Stimulated activated CD4-positive, alpha-beta T cell treated with anti-CD3 and anti-CD28 coated beads, Interleukin-1b, Interleukin-23, amount 100 ng/mL, for 48 hours (primary cell): ENCODE measurements around the gene XPR1.
A peak's percentile ranks its signal among the peaks of the same experiment; 100 is the strongest.

Source experiments
- DNase-seq: peaks from one replicate; pipeline ENCODE4 v3.0.0-alpha.2; 2020

The XPR1 gene

GRCh38 chr1:180615493-180616290, 16.1 kb upstream of the XPR1 start:
- DNase-seq = no peak

- DNase-seq = no peak
Observed at GRCh38 chr1:180616439-180616838, 15.4 kb upstream of the XPR1 start.

- no peak for DNase-seq
Observed at GRCh38 chr1:180617774-180618395, 13.9 kb upstream of the XPR1 start.

GRCh38 chr1:180620581-180620980, 11.2 kb upstream of the XPR1 start:
- no peak for DNase-seq

GRCh38 chr1:180622658-180623508, 8.9 kb upstream of the XPR1 start:
- no peak for DNase-seq

GRCh38 chr1:180623579-180624347, 8.1 kb upstream of the XPR1 start:
- DNase-seq = no peak

GRCh38 chr1:180626711-180627110, 5.1 kb upstream of the XPR1 start:
- no peak for DNase-seq

- no peak for DNase-seq
Observed at GRCh38 chr1:180627411-180627810, 4.4 kb upstream of the XPR1 start.

- no peak for DNase-seq
Observed at GRCh38 chr1:180628646-180629045, 3.2 kb upstream of the XPR1 start.

- no peak for DNase-seq
Observed at GRCh38 chr1:180630408-180631193, 1.2 kb upstream of the XPR1 start.

- no peak for DNase-seq
Observed at GRCh38 chr1:180631194-180631765, 542 bp upstream of the XPR1 start.

- peak; percentile 60 for DNase-seq
Observed at GRCh38 chr1:180632326-180633056, 669 bp downstream of the XPR1 start.

GRCh38 chr1:180633057-180634056, 1.5 kb downstream of the XPR1 start:
- DNase-seq = no peak

GRCh38 chr1:180636138-180636537, 4.3 kb downstream of the XPR1 start:
- no peak for DNase-seq

- DNase-seq = no peak
Observed at GRCh38 chr1:180639871-180640270, 8.0 kb downstream of the XPR1 start.

- no peak for DNase-seq
Observed at GRCh38 chr1:180640531-180640949, 8.7 kb downstream of the XPR1 start.

- no peak for DNase-seq
Observed at GRCh38 chr1:180641662-180642061, 9.8 kb downstream of the XPR1 start.

- DNase-seq = no peak
Observed at GRCh38 chr1:180642781-180643180, 11.0 kb downstream of the XPR1 start.

GRCh38 chr1:180643693-180644092, 11.9 kb downstream of the XPR1 start:
- DNase-seq = no peak
